ENCODE results near the gene ALDH1L1. TPM values are rescaled to one million over a fixed set of nuclear protein-coding genes. Genes with fewer than 3 reads are reported as not detected.

ALDH1L1 gene
- total and polyA plus RNA-seq, 2 of the 4 experiments (the other 2 are of a cell fraction) = not detected

DNA sequence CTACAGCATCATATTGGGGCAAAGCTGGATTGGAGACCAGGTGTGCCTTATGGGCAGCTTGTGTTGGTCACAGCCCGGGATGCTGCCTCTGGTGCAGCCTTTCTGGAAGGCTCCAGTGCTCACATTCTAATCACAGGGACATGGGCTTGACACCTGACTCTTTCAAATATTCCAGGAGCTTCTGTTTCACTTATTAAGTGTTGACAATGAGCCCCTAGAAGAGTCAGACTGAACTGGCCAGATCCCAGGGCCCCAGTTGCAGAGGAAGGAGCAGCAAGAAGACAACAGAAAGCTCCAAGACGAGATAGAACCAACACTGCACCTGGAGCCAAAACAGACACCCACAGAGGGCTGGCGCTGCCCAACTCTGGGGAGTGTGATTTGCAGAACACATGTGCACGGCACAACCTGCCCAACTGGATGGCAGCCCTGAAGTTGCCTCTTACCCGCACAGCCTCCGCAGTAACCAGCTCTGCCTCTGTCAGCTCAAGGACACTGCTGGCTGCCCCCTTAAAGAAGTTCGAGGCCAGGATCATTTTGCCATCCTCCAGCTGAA lies 30.3 kb downstream of the ALDH1L1 start:
- Histone ChIP-seq H3K79me1 (ENCODE audit: low read depth in 1 of 2, low read length in 2 of 2) (no peaks in the 10 kb centered on the region), H3K9me1 (ENCODE audit: insufficient read depth, low read length) (no peaks in the 10 kb centered on the region), H3K27me3 (ENCODE audit: control insufficient read depth, insufficient read depth, low read length) (peaks cover 26% of the 10 kb centered on the region), H2BK120ac (ENCODE audit: low read depth, low read length) (no peak overlapping the region), H3K4me1 (ENCODE audit: control insufficient read depth, insufficient read depth, low read length) (no peaks in the 10 kb centered on the region), H3K4me2 (ENCODE audit: low read depth, low read length) (no peak overlapping the region), H3K36me3 (ENCODE audit: control insufficient read depth, insufficient read depth, low read length) (no peaks in the 10 kb centered on the region), H2BK5ac (ENCODE audit: low read depth, low read length, poor library complexity, severe bottlenecking) (no peak overlapping the region), H3K4me3 (ENCODE audit: insufficient read depth, low read depth, low read length) (no peak overlapping the region), H2BK15ac (ENCODE audit: low read depth, low read length) (no peak overlapping the region), H2AK5ac (ENCODE audit: low read depth, low read length) (no peak overlapping the region), H4K91ac (ENCODE audit: insufficient read depth, low read depth, low read length) (no peak overlapping the region), H2AFZ (replicated peaks; ENCODE audit: low read length, poor library complexity) (no peak overlapping the region), H3K9ac (ENCODE audit: low read depth, low read length) (no peak overlapping the region), H3K27ac (ENCODE audit: insufficient read depth, low read length) (no peak overlapping the region), H3K56ac (ENCODE audit: extremely low read depth, insufficient read depth, low read length) (no peak overlapping the region), H4K20me1 (ENCODE audit: insufficient read depth, low read length) (no peaks in the 10 kb centered on the region), H3K23ac (ENCODE audit: low read depth, low read length) (no peak overlapping the region), H2BK20ac (ENCODE audit: low read depth, low read length) (no peak overlapping the region), H4K8ac (ENCODE audit: low read depth in 2 of 2, low read length in 2 of 2) (no peak overlapping the region), H3K14ac (replicated peaks; ENCODE audit: low read depth, low read length) (no peak overlapping the region), H3K9me3 (ENCODE audit: control insufficient read depth, insufficient read depth, low read length) (no peaks in the 10 kb centered on the region), H3K18ac (ENCODE audit: low read depth, low read length) (no peak overlapping the region), H2AK9ac (replicated peaks; ENCODE audit: low read depth, low read length, poor library complexity) (no peak overlapping the region), H3K4ac (ENCODE audit: low read depth, low read length) (no peak overlapping the region), H4K5ac (ENCODE audit: low read depth, low read length) (no peak overlapping the region)
- CTCF ChIA-PET = interaction anchor here (0.6 to 2.6 kb wide), 2 partner anchors 16 to 199 kb away, joined by 3 to 10 read pairs; no protein-coding TSS in a partner anchor
- dilution Hi-C loops (cut with HindIII; ENCODE audit: low sequenced_read_pairs, unreplicated experiment) = no loop called here
- intact Hi-C loops (cut with micrococcal nuclease) = no loop called here
- ATAC-seq (ENCODE audit: low read depth) = no peak
- WGBS, 2 experiments (ENCODE audit: extremely low coverage in 2 of 2, insufficient read length in 1 of 2) = 79% methylated on average over 4 of the region's 7 CpGs; no CpG with 5 or more reads in 1 of the 2 experiments
- no peak for DNase-seq
- no TSS peak for BruUV-seq (replicated peaks)
- POLR2A ChIA-PET (ENCODE audit: unreplicated experiment) = no interaction called here
- no peak for TF ChIP-seq MAZ (IDR thresholded peaks at IDR 0.05; ENCODE audit: borderline replicate concordance, low read depth, low read length)
- TF ChIP-seq MXI1 (IDR thresholded peaks at IDR 0.05; ENCODE audit: borderline replicate concordance, low read depth, low read length) = no peak
- no peak for TF ChIP-seq MAFK (IDR thresholded peaks at IDR 0.05; ENCODE audit: low read depth, low read length)
- TF ChIP-seq SMC3 (IDR thresholded peaks at IDR 0.05; ENCODE audit: low read depth, low read length) = no peak
- TF ChIP-seq RFX5 (IDR thresholded peaks at IDR 0.05; ENCODE audit: low read depth, low read length) = no peak
- TF ChIP-seq RAD21 (IDR thresholded peaks at IDR 0.05; ENCODE audit: low read length) = no peak
- no peak for TF ChIP-seq RCOR1 (IDR thresholded peaks at IDR 0.05; ENCODE audit: insufficient replicate concordance, low read length)
- in situ Hi-C loops (cut with MboI; ENCODE audit: low sequenced_read_pairs) = no loop called here
